A673 (cell line): Measurements from ENCODE around the gene FBXW5. TPM values are rescaled to one million over a fixed set of nuclear protein-coding genes. Genes with fewer than 3 reads are reported as not detected.

Source experiments
- BruUV-seq: library from RNA; stranded (reverse); fragments of 400-500 nt; replicated peaks from 2 replicates; lab custom pipeline; 2021; lab: Mats Ljungman, UMichigan
- CTCF ChIA-PET: fragments of 300-600 bp; sonication (Branson Sonifier 250); formaldehyde crosslinking; loops from one replicate; lab custom pipeline; 2022; ENCODE audit warnings: antibody characterized with exemption; lab: Charles Lee
- POLR2A ChIA-PET: fragments of 300-600 bp; sonication (Branson Sonifier 250); formaldehyde crosslinking; loops from one replicate; lab custom pipeline; 2022; ENCODE audit warnings: antibody characterized with exemption; ENCODE audit not compliant: low non-redundant PET; lab: Charles Lee
- DNase-seq: peaks from one replicate; pipeline ENCODE4 v3.0.0-alpha.2; 2015; ENCODE audit warnings: low spot score
- H3K27ac ChIP-seq: fragments of 200-600 bp; sonication (generic); 2 replicates; pipeline ENCODE4 v1.5.1; 2016; ENCODE audit warnings: mixed run types, low read depth, mild to moderate bottlenecking, mixed read lengths, antibody characterized with exemption, low read length; ENCODE audit not compliant: poor library complexity, severe bottlenecking
- H3K27me3 ChIP-seq: fragments of 200-600 bp; sonication (generic); replicated peaks from 2 replicates; pipeline ENCODE4 v1.6.1; 2017; ENCODE audit warnings: mixed run types, low read depth, mild to moderate bottlenecking, mixed read lengths, antibody characterized with exemption, low read length; ENCODE audit not compliant: insufficient read depth, poor library complexity
- H3K36me3 ChIP-seq: fragments of 200-600 bp; sonication (generic); 2 replicates; pipeline ENCODE4 v1.6.1; 2016; ENCODE audit warnings: mixed run types, mild to moderate bottlenecking, mixed read lengths, antibody characterized with exemption, low read length; ENCODE audit not compliant: insufficient read depth, poor library complexity, severe bottlenecking
- H3K4me1 ChIP-seq: fragments of 200-600 bp; sonication (generic); 2 replicates; pipeline ENCODE4 v1.6.1; 2017; ENCODE audit warnings: mixed run types, mild to moderate bottlenecking, mixed read lengths, antibody characterized with exemption, low read length; ENCODE audit not compliant: insufficient read depth, poor library complexity, severe bottlenecking
- H3K4me3 ChIP-seq: fragments of 200-600 bp; sonication (generic); 2 replicates; pipeline ENCODE4 v1.5.1; 2016; ENCODE audit warnings: low read depth, mixed run types, mild to moderate bottlenecking, mixed read lengths, low read length; ENCODE audit not compliant: poor library complexity, severe bottlenecking
- H3K9me3 ChIP-seq: fragments of 200-600 bp; sonication (generic); 2 replicates; pipeline ENCODE4 v1.6.1; 2016; ENCODE audit warnings: mixed run types, low read depth, mild to moderate bottlenecking, mixed read lengths, antibody characterized with exemption, low read length; ENCODE audit not compliant: poor library complexity, severe bottlenecking
- CTCF ChIP-seq: fragments of 300-800, 200-600 bp; sonication (generic); conservative IDR thresholded peaks from 2 replicates; pipeline ENCODE4 v1.5.1; 2017; ENCODE audit warnings: low read depth, mild to moderate bottlenecking, antibody characterized with exemption, low read length, moderate library complexity, mixed read lengths
- EZH2 ChIP-seq: fragments of 200-600 bp; sonication (generic); IDR thresholded peaks from 2 replicates; pipeline ENCODE4 v1.6.1; 2017; ENCODE audit warnings: borderline replicate concordance, low read depth, mild to moderate bottlenecking, mixed read lengths, antibody characterized with exemption, low read length; ENCODE audit not compliant: poor library complexity, severe bottlenecking
- intact Hi-C: fragments of 100-400 bp; cut with micrococcal nuclease; formaldehyde crosslinking; loops from one replicate; pipeline ENCODE4 v1.10.0; 2022; ENCODE audit not compliant: unreplicated experiment
- total RNA-seq: library from RNA; stranded (reverse); gene quantifications from 2 replicates; pipeline ENCODE4 v1.2.3, GENCODE V29; 2021

The FBXW5 gene
- total RNA-seq, 1 experiment from 2014 or later, result 81.8 TPM

GRCh38 chr9:136985853-136986252, 41.3 kb upstream of the FBXW5 start:
- Histone ChIP-seq H3K4me1 (no peaks in the 10 kb centered on the region), H3K27ac (no peak overlapping the region), H3K27me3 (no peaks in the 10 kb centered on the region), H3K9me3 (no peaks in the 10 kb centered on the region), H3K36me3 (no peaks in the 10 kb centered on the region), H3K4me3 (no peak overlapping the region)
- ChIA-PET POLR2A (no interaction called here), CTCF (no interaction called here)
- DNase-seq, result no peak
- TF ChIP-seq EZH2 (no peak), CTCF (no peak)
- intact Hi-C loops, result no loop called here
- BruUV-seq, result no TSS peak

- POLR2A ChIA-PET, result no interaction called here
- H3K36me3 ChIP-seq, result no peaks in the 10 kb centered on the region
- no peak overlapping the region for H3K27ac ChIP-seq
- H3K9me3 ChIP-seq, result no peaks in the 10 kb centered on the region
- CTCF ChIA-PET, result no interaction called here
- TF ChIP-seq CTCF (no peak), EZH2 (no peak)
- no peak for DNase-seq
- no TSS peak for BruUV-seq
- H3K4me3 ChIP-seq, result no peak overlapping the region
- intact Hi-C loops, result no loop called here
- H3K4me1 ChIP-seq, result no peaks in the 10 kb centered on the region
- H3K27me3 ChIP-seq, result no peaks in the 10 kb centered on the region
Observed at GRCh38 chr9:136985027-136985602, 40.6 kb upstream of the FBXW5 start.

GRCh38 chr9:136984464-136985026, 40.0 kb upstream of the FBXW5 start:
- CTCF ChIA-PET, result no interaction called here
- no peaks in the 10 kb centered on the region for H3K4me1 ChIP-seq
- intact Hi-C loops, result no loop called here
- BruUV-seq, result no TSS peak
- H3K27ac ChIP-seq, result no peak overlapping the region
- POLR2A ChIA-PET, result no interaction called here
- no peak overlapping the region for H3K4me3 ChIP-seq
- H3K9me3 ChIP-seq, result no peaks in the 10 kb centered on the region
- H3K27me3 ChIP-seq, result no peaks in the 10 kb centered on the region
- DNase-seq, result no peak
- TF ChIP-seq EZH2, result no peak
- no peak for TF ChIP-seq CTCF
- H3K36me3 ChIP-seq, result no peaks in the 10 kb centered on the region
